Measurements from ENCODE around the gene CEP164. TPM values are rescaled to one million over a fixed set of nuclear protein-coding genes. Genes with fewer than 3 reads are reported as not detected.

CEP164 gene
- polyA plus RNA-seq, 1 of the 3 experiments (the other 2 are of a cell fraction) = 27.7 TPM

DNA sequence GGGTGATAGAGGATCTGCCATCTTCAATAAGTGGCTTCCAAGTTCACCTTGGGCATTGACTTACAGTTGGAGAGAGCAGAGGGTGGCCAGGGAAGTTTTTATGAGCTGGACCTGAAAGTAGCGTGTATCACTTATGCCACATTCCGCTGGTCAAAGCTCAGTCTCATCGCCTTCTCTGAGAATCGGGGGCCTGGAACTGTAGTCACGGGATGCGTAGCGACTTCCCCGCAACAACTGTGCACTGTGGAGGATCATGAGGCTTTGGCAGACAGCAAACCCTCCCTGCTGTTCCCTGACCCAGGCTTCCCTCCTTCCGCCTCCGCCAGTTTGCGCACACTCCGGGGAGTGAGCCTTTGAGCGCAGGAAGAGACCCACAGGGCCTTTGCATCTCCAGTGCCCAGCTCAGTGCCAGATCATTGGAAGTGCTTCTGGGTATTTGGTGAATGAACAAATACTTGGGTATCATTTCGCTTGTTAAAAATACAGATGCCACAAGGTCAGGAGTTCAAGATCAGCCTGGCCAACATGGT lies 95.5 kb downstream of the CEP164 start:
- no peak overlapping the region for H2AFZ ChIP-seq (ENCODE audit: low read depth)
- CTCF ChIA-PET = interaction anchor here (0.5 to 16.8 kb wide), 7 partner anchors 12 to 630 kb away, joined by 3 to 449 read pairs (median 5); partner anchors contain the start of genes DSCAML1 and FXYD2
- no peak overlapping the region for H3K4me2 ChIP-seq
- POLR2A ChIA-PET = no interaction called here
- no peaks in the 10 kb centered on the region for H3K79me2 ChIP-seq (ENCODE audit: insufficient read depth)
- WGBS (ENCODE audit: low lambda C conversion rate) = 81% methylated on average over 13 of the region's 14 CpGs
- H3K9ac ChIP-seq = no peak overlapping the region
- no peak for DNase-seq
- no peak overlapping the region for H3K27ac ChIP-seq (ENCODE audit: low read depth in 2 of 2, low read length in 1 of 2)
- H3K4me1 ChIP-seq (ENCODE audit: control insufficient read depth in 1 of 2, insufficient read depth in 2 of 2, low read depth in 1 of 2, low read length in 1 of 2) = peaks cover 0 to 3% of the 10 kb centered on the region in 2 experiments; a peak in 1 of 4 replicates
- no peaks in the 10 kb centered on the region for H3K9me3 ChIP-seq
- no peaks in the 10 kb centered on the region for H3F3A ChIP-seq (replicated peaks; ENCODE audit: insufficient read depth)
- no peak overlapping the region for H3K4me3 ChIP-seq (ENCODE audit: low read depth in 2 of 2, low read length in 1 of 2)
- H4K20me1 ChIP-seq (ENCODE audit: insufficient read depth) = no peaks in the 10 kb centered on the region
- TF ChIP-seq RXRA (IDR thresholded peaks at IDR 0.05; ENCODE audit: borderline replicate concordance, low read depth) (no peak), SIN3A (IDR thresholded peaks at IDR 0.05; ENCODE audit: borderline replicate concordance, low read depth, low read length) (no peak), MEF2A (IDR thresholded peaks at IDR 0.05; ENCODE audit: borderline replicate concordance, low read depth) (no peak), FOXM1 (IDR thresholded peaks at IDR 0.05; ENCODE audit: low read depth) (no peak), FOXJ3 (CRISPR knock-in tag; IDR thresholded peaks at IDR 0.05) (no peak), CTCF (IDR thresholded peaks at IDR 0.05) (no peak), NFIC (IDR thresholded peaks at IDR 0.05; ENCODE audit: borderline replicate concordance) (no peak), SMC3 (IDR thresholded peaks at IDR 0.05; ENCODE audit: low read depth, low read length) (no peak)
- TF ChIP-seq, protein P1, sequence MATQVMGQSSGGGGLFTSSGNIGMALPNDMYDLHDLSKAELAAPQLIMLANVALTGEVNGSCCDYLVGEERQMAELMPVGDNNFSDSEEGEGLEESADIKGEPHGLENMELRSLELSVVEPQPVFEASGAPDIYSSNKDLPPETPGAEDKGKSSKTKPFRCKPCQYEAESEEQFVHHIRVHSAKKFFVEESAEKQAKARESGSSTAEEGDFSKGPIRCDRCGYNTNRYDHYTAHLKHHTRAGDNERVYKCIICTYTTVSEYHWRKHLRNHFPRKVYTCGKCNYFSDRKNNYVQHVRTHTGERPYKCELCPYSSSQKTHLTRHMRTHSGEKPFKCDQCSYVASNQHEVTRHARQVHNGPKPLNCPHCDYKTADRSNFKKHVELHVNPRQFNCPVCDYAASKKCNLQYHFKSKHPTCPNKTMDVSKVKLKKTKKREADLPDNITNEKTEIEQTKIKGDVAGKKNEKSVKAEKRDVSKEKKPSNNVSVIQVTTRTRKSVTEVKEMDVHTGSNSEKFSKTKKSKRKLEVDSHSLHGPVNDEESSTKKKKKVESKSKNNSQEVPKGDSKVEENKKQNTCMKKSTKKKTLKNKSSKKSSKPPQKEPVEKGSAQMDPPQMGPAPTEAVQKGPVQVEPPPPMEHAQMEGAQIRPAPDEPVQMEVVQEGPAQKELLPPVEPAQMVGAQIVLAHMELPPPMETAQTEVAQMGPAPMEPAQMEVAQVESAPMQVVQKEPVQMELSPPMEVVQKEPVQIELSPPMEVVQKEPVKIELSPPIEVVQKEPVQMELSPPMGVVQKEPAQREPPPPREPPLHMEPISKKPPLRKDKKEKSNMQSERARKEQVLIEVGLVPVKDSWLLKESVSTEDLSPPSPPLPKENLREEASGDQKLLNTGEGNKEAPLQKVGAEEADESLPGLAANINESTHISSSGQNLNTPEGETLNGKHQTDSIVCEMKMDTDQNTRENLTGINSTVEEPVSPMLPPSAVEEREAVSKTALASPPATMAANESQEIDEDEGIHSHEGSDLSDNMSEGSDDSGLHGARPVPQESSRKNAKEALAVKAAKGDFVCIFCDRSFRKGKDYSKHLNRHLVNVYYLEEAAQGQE (IDR thresholded peaks at IDR 0.05; ENCODE audit: low read depth, low read length) = no peak
- no peaks in the 10 kb centered on the region for H3K27me3 ChIP-seq (ENCODE audit: insufficient read depth)
- H3K9me2 ChIP-seq = no peaks in the 10 kb centered on the region
- H3K36me3 ChIP-seq (replicated peaks in 1 of 2; ENCODE audit: control insufficient read depth in 1 of 2, insufficient read depth in 2 of 2, low read length in 1 of 2) = no peaks in the 10 kb centered on the region

GRCh38 chr11:117424781-117425180 lies 97.1 kb downstream of the CEP164 start:
- H3K4me2 ChIP-seq = no peak overlapping the region
- ChIA-PET POLR2A (interaction anchor here (0.6 kb wide), 1 partner anchor 325 kb away, joined by 5 read pairs; no protein-coding TSS in a partner anchor), CTCF (interaction anchor here (1.3 to 16.8 kb wide), 14 partner anchors 8 to 647 kb away, joined by 3 to 449 read pairs (median 26); partner anchors contain the start of genes DSCAML1 and FXYD2)
- no peaks in the 10 kb centered on the region for H3K27me3 ChIP-seq (ENCODE audit: insufficient read depth)
- WGBS (ENCODE audit: low lambda C conversion rate) = 49% methylated on average over 4 of the region's 4 CpGs
- no peak overlapping the region for H3K4me3 ChIP-seq (ENCODE audit: low read depth in 2 of 2, low read length in 1 of 2)
- H2AFZ ChIP-seq (ENCODE audit: low read depth) = no peak overlapping the region
- H3K4me1 ChIP-seq (ENCODE audit: control insufficient read depth in 1 of 2, insufficient read depth in 2 of 2, low read depth in 1 of 2, low read length in 1 of 2) = peaks cover 0 to 6% of the 10 kb centered on the region in 2 experiments; a peak in 1 of 4 replicates
- DNase-seq = no peak
- H3K27ac ChIP-seq (ENCODE audit: low read depth in 2 of 2, low read length in 1 of 2) = no peak overlapping the region
- H3K79me2 ChIP-seq (ENCODE audit: insufficient read depth) = no peaks in the 10 kb centered on the region
- no peak overlapping the region for H3K9ac ChIP-seq
- H3F3A ChIP-seq (replicated peaks; ENCODE audit: insufficient read depth) = no peaks in the 10 kb centered on the region
- no peaks in the 10 kb centered on the region for H4K20me1 ChIP-seq (ENCODE audit: insufficient read depth)
- no peaks in the 10 kb centered on the region for H3K36me3 ChIP-seq (replicated peaks in 1 of 2; ENCODE audit: control insufficient read depth in 1 of 2, insufficient read depth in 2 of 2, low read length in 1 of 2)
- no peaks in the 10 kb centered on the region for H3K9me2 ChIP-seq
- H3K9me3 ChIP-seq = no peaks in the 10 kb centered on the region
- TF ChIP-seq EP300 (IDR thresholded peaks at IDR 0.05; ENCODE audit: borderline replicate concordance in 1 of 2, low read depth in 1 of 2, low read length in 1 of 2) (no peak), FOXM1 (IDR thresholded peaks at IDR 0.05; ENCODE audit: low read depth) (no peak), USF2 (IDR thresholded peaks at IDR 0.05; ENCODE audit: borderline replicate concordance, low read depth, low read length) (no peak), EZH2phosphoT487 (IDR thresholded peaks at IDR 0.05; ENCODE audit: borderline replicate concordance, low read depth) (no peak), TEAD4 (IDR thresholded peaks at IDR 0.05; ENCODE audit: borderline replicate concordance, insufficient read depth) (no peak)
- TF ChIP-seq, protein P1 (IDR thresholded peaks at IDR 0.05; ENCODE audit: low read depth, low read length) = no peak
